HUES48 (cell line): ENCODE data around the gene LYPD4.
"Not testable (repeated sequence)": the region's sequence is repeated elsewhere in the genome, so short reads cannot be mapped to it uniquely, and the experiment has no call there.

Source experiments
- H3K27ac ChIP-seq: one replicate; pipeline ENCODE4 v1.7.0; 2013; ENCODE audit warnings: low read depth, low read length, inconsistent platforms
- H3K27me3 ChIP-seq: 2 replicates; pipeline ENCODE4 v1.6.1; 2013; ENCODE audit warnings: mild to moderate bottlenecking, low read length; ENCODE audit not compliant: control insufficient read depth, insufficient read depth
- H3K36me3 ChIP-seq: 2 replicates; pipeline ENCODE4 v1.6.1; 2013; ENCODE audit warnings: low read length; ENCODE audit not compliant: control insufficient read depth, insufficient read depth
- H3K4me1 ChIP-seq: 2 replicates; pipeline ENCODE4 v1.6.1; 2013; ENCODE audit warnings: mild to moderate bottlenecking, low read length; ENCODE audit not compliant: control insufficient read depth, insufficient read depth
- H3K4me3 ChIP-seq: 2 replicates; pipeline ENCODE4 v1.5.1; 2013; ENCODE audit warnings: mild to moderate bottlenecking, low read depth, low read length
- H3K9ac ChIP-seq: 2 replicates; pipeline ENCODE4 v1.6.1; 2013; ENCODE audit warnings: mild to moderate bottlenecking, low read depth, low read length, moderate library complexity
- H3K9me3 ChIP-seq: 2 replicates; pipeline ENCODE4 v1.6.1; 2013; ENCODE audit warnings: low read length; ENCODE audit not compliant: control insufficient read depth, insufficient read depth

The LYPD4 gene

GRCh38 chr19:41795031-41795461 lies 49.4 kb downstream of the LYPD4 start:
- H3K4me1 ChIP-seq = no peaks in the 10 kb centered on the region

GRCh38 chr19:41793414-41793727 lies 51.1 kb downstream of the LYPD4 start:
- H3K27ac ChIP-seq = no peak overlapping the region
- H3K4me3 ChIP-seq = no peak overlapping the region
- no peaks in the 10 kb centered on the region for H3K9me3 ChIP-seq
- H3K27me3 ChIP-seq = no peaks in the 10 kb centered on the region
- no peak overlapping the region for H3K9ac ChIP-seq
- H3K4me1 ChIP-seq = no peaks in the 10 kb centered on the region
- no peaks in the 10 kb centered on the region for H3K36me3 ChIP-seq

More at GRCh38 chr19:41795031-41795461, 49.4 kb downstream of the LYPD4 start:
- Histone ChIP-seq H3K9me3 (no peaks in the 10 kb centered on the region), H3K27ac (no peak overlapping the region), H3K4me3 (no peak overlapping the region), H3K9ac (no peak overlapping the region), H3K36me3 (no peaks in the 10 kb centered on the region), H3K27me3 (no peaks in the 10 kb centered on the region)

- no peak overlapping the region for H3K27ac ChIP-seq
- H3K27me3 ChIP-seq = no peaks in the 10 kb centered on the region
- no peak overlapping the region for H3K9ac ChIP-seq
- no peaks in the 10 kb centered on the region for H3K4me1 ChIP-seq
- H3K4me3 ChIP-seq = no peak overlapping the region
- H3K36me3 ChIP-seq = no peaks in the 10 kb centered on the region
- no peaks in the 10 kb centered on the region for H3K9me3 ChIP-seq
Measured at GRCh38 chr19:41792513-41793413, 51.7 kb downstream of the LYPD4 start.

- H3K4me1 ChIP-seq, H3K9me3 ChIP-seq, H3K4me3 ChIP-seq, H3K27ac ChIP-seq, H3K36me3 ChIP-seq, H3K9ac ChIP-seq: not testable (repeated sequence)
- peaks cover 16% of the 10 kb centered on the region for H3K27me3 ChIP-seq
Measured at GRCh38 chr19:41789053-41789452, 55.4 kb downstream of the LYPD4 start.

- not testable (repeated sequence) for H3K27ac ChIP-seq, H3K9ac ChIP-seq, H3K36me3 ChIP-seq, H3K4me1 ChIP-seq, H3K9me3 ChIP-seq, H3K4me3 ChIP-seq
- H3K27me3 ChIP-seq = peaks cover 16% of the 10 kb centered on the region
Measured at GRCh38 chr19:41788518-41788917, 56.0 kb downstream of the LYPD4 start.
